GM21528 (cell line): Measurements from ENCODE around the gene TMEM271.

Experiments
- ATAC-seq: cut with Tn5 transposase; IDR thresholded peaks from one replicate; pipeline ENCODE4 v1.9.1; 2021; ENCODE audit warnings: mild to moderate bottlenecking, moderate library complexity; ENCODE audit not compliant: unreplicated experiment, low FRiP score

Gene TMEM271

GRCh38 chr4:536351-536972 lies 39.6 kb downstream of the TMEM271 start:
- no peak for ATAC-seq

DNA sequence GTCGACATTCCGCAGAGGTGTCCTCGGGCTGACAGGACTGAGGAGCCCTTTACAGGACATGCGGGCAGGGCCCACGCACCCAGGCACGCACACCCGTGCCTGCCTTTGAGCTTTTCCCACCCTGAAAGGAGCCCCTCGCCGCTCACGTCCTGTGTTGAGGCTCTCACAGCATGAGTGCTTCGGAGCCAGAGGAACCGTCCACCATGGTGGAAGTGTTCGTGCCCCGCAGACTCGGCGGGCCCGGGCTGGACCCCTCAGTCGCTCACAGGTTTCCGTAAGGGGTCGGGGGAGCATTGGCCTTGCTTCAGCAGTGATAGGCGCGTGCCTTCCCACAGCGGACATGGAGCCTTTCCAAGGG lies 40.2 kb downstream of the TMEM271 start:
- ATAC-seq = no peak

GRCh38 chr4:535181-535923 lies 40.7 kb downstream of the TMEM271 start:
- ATAC-seq = no peak

GRCh38 chr4:534576-535151 lies 41.4 kb downstream of the TMEM271 start:
- no peak for ATAC-seq

- ATAC-seq = no peak
Measured at GRCh38 chr4:534101-534575, 42.0 kb downstream of the TMEM271 start.

DNA sequence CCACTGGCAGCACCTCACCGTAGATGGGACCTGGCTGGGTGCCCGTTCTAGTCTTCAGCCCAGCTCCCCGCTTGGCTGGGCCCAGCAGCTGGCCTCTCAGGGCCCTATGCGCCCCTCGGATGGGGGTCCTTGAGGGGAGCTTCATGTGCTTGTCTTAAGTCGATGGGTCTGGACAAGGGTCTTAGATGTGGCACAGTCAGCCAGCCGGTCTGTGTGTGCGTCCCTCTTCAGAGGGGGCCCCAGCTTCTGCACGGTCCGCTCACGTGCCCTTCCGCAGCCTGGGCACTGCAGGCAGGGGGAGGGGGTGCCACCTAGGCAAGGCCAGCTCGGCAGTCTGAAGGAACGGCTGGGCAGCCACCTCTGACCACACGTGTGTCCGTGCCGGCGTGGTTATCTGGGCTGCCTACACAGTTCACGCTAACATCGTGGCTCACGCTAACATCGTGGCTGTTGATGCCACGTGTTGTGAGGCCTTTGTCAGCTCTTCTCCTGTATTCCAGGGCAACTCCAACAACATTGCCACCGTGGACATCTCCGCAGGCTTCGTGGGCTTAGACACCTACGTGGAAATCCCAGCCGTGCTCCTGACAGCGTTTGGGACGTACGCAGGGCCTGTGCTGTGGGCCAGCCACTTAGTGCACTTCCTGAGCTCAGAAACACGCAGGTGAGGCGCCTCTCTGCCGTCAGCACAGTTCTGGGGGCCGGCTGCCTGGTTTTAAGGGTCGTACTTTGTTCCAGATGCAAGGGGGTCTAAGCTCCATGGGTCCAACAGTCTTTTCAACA lies 42.6 kb downstream of the TMEM271 start:
- no peak for ATAC-seq

DNA sequence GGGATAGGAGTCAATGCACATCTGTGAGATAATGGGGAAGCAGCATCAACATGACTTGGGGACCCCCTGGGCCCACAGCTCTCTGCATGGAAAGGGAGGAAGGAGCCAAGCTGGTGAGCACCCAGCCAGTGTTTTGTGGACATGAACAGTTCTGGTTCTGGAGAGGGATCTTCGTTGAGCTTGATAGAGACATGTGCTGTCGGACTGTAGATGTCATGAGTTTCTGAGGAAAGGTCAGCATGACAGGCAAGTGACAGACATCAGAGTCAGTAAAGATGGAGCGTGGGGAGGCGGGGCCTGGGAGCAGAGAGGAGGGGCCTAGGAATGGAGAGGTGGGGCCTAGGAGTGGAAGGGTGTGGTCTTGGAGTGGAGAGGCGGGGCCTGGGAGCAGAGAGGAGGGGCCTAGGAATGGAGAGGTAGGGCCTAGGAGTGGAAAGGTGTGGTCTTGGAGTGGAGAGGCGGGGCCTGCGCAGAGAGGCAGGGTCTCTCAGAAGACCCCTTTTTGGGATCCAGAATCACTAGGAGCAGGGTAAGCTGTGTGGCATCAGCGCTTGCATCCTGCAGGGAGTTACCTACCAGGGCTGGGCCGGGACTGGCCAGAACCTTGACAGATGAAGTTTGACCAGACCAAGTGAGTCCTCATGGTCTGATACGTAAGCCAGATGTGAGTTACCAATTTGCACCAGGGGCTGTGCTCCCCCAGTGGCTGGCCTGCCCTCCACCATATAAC lies 43.3 kb downstream of the TMEM271 start:
- ATAC-seq = no peak

DNA sequence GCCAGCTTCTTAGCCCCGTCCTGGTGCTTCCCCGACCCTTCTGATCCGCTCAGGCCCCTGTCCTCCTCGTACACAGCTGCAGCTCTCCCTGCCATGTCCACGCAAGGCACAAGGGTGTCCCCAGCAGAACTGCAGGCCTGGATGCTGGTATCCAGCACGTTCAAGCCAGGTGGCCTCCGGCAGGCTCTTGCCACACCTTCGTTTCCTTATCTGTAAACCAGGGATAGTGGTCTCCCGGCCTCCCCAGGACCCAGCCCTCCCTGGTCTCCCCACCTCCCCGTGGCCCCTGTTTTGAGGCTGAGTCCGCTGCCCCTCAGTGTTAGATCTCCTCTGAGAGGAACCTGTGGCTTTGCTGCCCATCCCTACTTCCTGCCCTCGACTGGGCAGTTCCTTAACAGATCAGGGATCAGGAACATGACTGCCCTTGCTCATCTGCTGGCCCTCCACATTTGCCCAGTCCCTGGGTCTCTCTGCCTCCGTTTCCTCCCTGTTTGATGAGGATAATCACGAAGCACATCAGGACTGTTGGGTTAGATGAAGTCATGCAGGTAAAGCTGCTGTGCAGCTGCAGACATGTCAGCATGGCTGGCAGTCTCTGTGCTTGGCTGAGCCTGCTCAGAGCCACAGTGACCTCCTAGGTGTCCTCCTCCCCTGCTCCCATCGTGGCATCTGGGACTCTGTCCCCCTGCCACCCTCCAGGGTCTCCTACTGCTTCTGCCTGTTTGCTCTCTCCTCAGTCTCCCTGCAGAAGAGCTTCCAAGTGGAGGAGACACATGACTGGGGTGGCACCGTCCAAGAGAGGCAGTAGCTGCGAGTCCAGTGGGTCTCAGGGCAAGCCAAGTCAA lies 44.2 kb downstream of the TMEM271 start:
- no peak for ATAC-seq

DNA sequence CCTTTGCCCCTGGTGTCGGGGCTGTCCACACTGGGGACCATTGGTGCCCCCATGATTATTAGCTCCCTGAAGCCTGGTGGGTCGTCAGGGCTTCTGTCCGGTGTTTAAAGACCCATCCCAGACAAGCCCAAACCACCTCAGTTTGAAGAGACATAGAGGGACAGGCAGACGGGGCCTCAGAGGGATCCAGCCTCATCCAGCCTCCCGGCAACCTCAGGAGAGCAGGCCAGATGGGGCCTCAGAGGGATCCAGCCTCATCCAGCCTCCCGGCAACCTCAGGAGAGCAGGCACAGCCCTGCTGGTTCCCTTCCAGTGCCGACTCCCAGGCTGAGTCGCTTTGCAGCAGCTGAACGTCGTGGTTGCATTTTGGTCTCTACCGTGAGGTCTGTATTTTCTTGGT lies 45.0 kb downstream of the TMEM271 start:
- ATAC-seq = no peak

DNA sequence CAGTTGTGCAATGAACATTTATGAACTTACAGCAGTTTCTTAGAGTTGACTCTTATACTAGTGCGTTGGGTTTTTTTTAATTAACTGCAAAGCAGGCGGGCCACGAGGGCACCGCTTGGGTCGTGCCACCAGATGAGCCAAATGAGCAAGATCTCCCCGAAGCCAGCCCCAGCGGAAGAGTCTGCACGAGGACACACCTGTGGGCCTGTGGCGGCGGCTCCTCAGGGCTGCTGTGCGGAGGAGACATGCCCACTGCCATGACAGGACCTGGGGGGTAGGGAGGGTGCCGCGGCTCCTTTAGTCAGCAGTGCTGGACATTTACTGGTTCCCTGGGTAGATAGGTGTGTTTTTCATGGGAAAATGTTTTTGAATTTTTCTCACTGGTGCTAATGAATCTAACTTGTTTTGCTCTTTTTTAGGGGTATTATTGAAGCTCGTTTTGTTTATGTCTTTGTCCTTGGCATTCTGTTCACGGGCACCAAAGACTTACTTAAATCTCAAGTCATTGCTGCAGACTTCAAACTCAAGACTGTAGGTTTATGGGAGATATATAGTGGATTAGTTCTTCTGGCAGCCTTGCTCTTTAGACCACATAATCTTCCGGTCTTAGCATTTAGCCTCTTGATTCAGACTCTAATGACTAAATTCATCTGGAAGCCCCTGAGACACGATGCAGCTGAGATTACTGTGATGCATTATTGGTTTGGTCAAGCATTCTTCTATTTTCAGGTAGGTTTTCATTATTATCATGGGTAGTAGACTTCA lies 45.9 kb downstream of the TMEM271 start:
- no peak for ATAC-seq

DNA sequence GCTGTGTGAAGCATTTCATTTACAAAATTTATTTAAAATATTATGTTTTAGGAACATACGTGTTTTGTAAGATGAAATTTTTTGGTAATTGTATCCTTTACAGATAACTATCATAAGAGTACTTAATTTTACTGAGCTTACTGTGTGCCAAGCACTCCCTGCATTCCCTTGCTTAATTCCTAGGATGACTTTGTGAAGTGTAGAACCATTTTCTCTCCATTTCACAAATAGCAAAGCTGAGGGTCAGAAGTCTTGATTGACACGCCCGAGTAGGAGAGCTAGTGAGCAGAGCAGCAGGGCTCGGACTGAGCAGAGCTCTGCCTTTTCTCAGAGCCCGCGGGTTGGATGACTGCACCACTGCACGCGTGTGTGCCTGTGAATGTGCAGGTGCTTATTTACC lies 46.5 kb downstream of the TMEM271 start:
- ATAC-seq = no peak

- ATAC-seq = no peak
Measured at GRCh38 chr4:528835-529234, 47.3 kb downstream of the TMEM271 start.

GRCh38 chr4:528296-528695 lies 47.8 kb downstream of the TMEM271 start:
- ATAC-seq = no peak

DNA sequence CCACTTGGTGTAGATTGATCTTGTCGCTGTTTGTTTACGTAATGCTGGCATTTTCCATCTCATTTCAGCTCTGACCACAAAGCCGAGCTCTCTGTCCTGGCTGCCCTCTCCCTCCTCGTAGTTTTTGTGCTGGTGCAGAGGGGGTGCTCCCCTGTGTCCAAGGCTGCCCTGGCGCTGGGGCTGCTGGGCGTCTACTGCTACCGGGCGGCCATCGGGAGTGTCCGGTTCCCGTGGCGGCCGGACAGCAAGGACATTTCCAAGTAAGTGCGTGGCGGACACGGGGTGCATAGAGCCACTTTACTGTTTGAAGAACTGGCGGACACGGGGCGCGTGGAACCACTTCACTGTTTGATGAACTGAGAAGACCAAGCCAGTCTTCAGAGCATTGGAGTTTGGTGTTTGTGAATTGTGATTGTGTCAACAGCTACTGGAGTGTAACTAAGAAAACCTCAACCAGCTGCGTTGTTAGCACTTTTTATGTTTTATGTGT lies 49.1 kb downstream of the TMEM271 start:
- ATAC-seq = no peak

- no peak for ATAC-seq
Measured at GRCh38 chr4:526189-526909, 49.7 kb downstream of the TMEM271 start.

DNA sequence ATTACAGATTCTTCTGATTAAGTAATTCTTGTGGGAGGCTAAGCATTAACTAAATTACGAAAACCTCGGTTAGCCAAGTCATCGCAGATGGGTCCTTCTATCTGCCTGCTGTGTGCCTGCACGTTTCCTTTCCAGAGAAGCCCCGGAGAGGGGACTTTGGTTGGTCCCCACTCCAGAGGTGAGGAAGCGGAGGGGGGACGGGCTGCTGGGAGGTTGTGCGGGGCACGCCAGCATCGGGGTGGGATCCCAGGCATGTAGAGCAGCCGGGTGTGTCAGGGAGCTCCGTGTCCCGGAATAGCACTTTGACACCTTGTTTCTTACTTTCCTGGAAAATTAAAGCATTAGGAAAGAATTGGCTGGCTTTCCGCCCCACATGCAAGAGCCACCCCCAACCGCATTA lies 50.4 kb downstream of the TMEM271 start:
- no peak for ATAC-seq

DNA sequence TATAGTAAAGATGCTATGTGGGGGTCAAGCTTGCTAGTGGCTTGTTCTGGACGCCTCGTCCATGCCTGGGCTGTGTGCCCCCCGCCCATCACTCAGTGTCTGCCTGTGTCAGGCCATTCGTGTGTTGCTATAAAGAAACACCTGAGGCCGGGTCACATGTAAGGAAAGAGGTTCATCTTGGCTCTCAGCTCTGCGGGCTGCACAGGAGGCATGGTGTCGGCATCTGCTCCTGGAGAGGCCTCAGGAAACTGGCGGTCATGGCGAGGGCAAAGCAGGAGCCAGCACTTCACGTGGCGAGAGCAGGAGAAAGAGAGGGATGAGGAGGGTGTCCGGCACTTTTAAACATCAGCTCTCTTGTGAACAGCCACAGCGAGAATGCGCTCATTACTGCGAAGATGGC lies 51.9 kb downstream of the TMEM271 start:
- no peak for ATAC-seq
